NCI-H526 treated with DMSO at 0.1 percent for 48 hours (cell line): ENCODE results near the gene IFT172.
"Not testable (repeated sequence)": the region's sequence is repeated elsewhere in the genome, so short reads cannot be mapped to it uniquely, and the experiment has no call there.

Experiments
- DNase-seq: peaks from one replicate; lab custom pipeline; 2025; lab: John Stamatoyannopoulos, UW

The IFT172 gene

GRCh38 chr2:27493948-27494283, 4.4 kb upstream of the IFT172 start:
- DNase-seq, result no peak

GRCh38 chr2:27492557-27492956, 3.0 kb upstream of the IFT172 start:
- DNase-seq, result no peak

GRCh38 chr2:27489118-27489497, 435 bp downstream of the IFT172 start:
- DNase-seq, result no peak

- peak; percentile 89 for DNase-seq
These were observed 4.0 kb downstream of the IFT172 start for GRCh38 chr2:27485496-27485895.

GRCh38 chr2:27471961-27472360, 17.6 kb downstream of the IFT172 start:
- DNase-seq, result no peak

- DNase-seq, result no peak
These were observed 25.1 kb downstream of the IFT172 start for GRCh38 chr2:27464443-27464842.

GRCh38 chr2:27461118-27461517, 28.4 kb downstream of the IFT172 start:
- DNase-seq, result no peak

- DNase-seq, result no peak
These were observed 35.6 kb downstream of the IFT172 start for GRCh38 chr2:27453968-27454367.

GRCh38 chr2:27451095-27451494, 38.4 kb downstream of the IFT172 start:
- no peak for DNase-seq

GRCh38 chr2:27448381-27448780, 41.2 kb downstream of the IFT172 start:
- no peak for DNase-seq

GRCh38 chr2:27446057-27446456, 43.5 kb downstream of the IFT172 start:
- no peak for DNase-seq

- DNase-seq, result no peak
These were observed 43.9 kb downstream of the IFT172 start for GRCh38 chr2:27445615-27446014.

- DNase-seq, result no peak
These were observed 44.4 kb downstream of the IFT172 start for GRCh38 chr2:27445155-27445554.

GRCh38 chr2:27442920-27443282, 46.6 kb downstream of the IFT172 start:
- no peak for DNase-seq

GRCh38 chr2:27441958-27442919, 47.3 kb downstream of the IFT172 start, which contains the start of gene KRTCAP3:
KRTCAP3 (plus strand) TSS chr2:27442381; CDS start chr2:27442413, 32 bp downstream.
- DNase-seq, result peak; percentile 65

- no peak for DNase-seq
These were observed 48.2 kb downstream of the IFT172 start for GRCh38 chr2:27441226-27441926.

GRCh38 chr2:27435628-27436027, 53.9 kb downstream of the IFT172 start:
- DNase-seq, result no peak

GRCh38 chr2:27431395-27431794, 58.1 kb downstream of the IFT172 start:
- DNase-seq, result no peak

- DNase-seq, result peak; percentile 55
These were observed 60.5 kb downstream of the IFT172 start for GRCh38 chr2:27428978-27429541.

GRCh38 chr2:27428213-27428977, 61.1 kb downstream of the IFT172 start, which contains the start of gene NRBP1:
NRBP1 (plus strand) TSS chr2:27428631; CDS start chr2:27433274, 4,643 bp downstream.
- peak; percentile 81 for DNase-seq

GRCh38 chr2:27427863-27428212, 61.7 kb downstream of the IFT172 start:
- peak; percentile 46 for DNase-seq

GRCh38 chr2:27425039-27425438, 64.5 kb downstream of the IFT172 start:
- not testable (repeated sequence) for DNase-seq
